NCI-H128 (cell line): Measurements from ENCODE around the gene POFUT1.
"Not testable (repeated sequence)": the region's sequence is repeated elsewhere in the genome, so short reads cannot be mapped to it uniquely, and the experiment has no call there.

Source experiments
- DNase-seq: peaks from one replicate; lab custom pipeline; 2025; ENCODE audit not compliant: unreplicated experiment; lab: John Stamatoyannopoulos, UW

The POFUT1 gene

GRCh38 chr20:32232326-32232886, 24.7 kb downstream of the POFUT1 start:
- no peak for DNase-seq

GRCh38 chr20:32233286-32233685, 25.6 kb downstream of the POFUT1 start:
- no peak for DNase-seq

- no peak for DNase-seq
These were observed 26.6 kb downstream of the POFUT1 start for GRCh38 chr20:32234135-32234808.

GRCh38 chr20:32235331-32236047, 27.8 kb downstream of the POFUT1 start:
- DNase-seq: no peak

DNA sequence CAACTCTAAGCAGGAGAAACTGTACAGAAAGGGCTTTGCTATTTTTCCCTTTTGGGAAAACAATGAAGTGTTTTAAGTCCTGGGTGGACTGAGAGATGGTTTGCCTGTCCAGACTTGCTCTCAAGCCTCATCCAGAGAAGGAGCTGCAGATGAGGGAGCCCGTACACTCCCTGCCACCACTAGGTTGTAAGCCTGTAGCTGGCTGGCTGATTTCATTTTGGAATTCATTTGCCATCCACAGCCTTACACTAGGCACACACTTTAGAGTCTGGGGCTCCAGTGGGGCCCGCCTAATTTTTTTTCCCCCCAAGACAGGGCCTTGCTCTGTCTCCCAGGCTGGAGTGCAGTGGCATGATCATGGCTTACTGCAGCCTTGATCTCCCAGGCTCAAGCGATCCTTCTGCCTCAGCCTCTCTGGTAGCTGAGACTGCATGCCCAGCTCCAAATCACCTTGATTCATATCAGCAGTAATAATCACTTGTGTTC, 28.4 kb downstream of the POFUT1 start:
- no peak for DNase-seq

DNA sequence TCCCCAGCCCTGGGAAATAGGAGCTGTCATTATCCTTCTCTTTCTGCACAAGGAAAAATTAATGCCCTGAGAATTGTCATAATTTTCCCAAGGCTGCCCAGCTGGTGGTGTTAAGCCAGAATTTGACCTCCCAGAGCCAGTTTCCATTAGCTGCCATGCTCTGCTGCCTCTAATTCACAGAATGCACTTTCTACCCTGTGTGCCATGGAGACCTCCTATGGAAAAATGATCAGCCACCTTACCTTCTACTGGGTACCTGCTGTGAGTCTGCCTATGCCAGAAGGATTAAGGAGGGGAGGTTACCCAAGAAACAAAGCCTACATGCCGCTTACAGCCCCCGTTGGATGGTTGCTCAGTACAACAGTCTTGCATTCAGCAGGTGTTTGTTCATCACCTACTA, 29.1 kb downstream of the POFUT1 start:
- no peak for DNase-seq

DNA sequence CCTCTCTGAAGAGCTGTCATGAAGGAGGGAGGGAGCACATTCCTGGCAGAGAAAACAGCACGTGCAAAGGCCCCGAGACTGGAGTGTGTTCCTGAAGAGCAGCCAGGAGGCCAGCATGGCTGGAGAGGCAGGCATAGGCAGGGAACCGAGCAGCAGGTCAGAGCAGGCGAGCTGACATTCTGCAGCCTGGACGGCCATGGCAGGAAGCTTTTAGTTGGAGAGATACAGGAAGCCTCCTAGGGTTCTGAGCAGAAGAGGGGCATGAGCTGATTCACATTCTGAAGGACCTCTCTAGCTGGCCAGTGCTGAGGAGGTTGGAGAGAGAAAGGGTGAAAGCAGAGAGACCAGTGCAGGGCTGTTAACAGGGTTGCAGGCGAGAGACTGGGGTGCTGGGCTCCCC, 29.7 kb downstream of the POFUT1 start:
- DNase-seq: no peak

DNA sequence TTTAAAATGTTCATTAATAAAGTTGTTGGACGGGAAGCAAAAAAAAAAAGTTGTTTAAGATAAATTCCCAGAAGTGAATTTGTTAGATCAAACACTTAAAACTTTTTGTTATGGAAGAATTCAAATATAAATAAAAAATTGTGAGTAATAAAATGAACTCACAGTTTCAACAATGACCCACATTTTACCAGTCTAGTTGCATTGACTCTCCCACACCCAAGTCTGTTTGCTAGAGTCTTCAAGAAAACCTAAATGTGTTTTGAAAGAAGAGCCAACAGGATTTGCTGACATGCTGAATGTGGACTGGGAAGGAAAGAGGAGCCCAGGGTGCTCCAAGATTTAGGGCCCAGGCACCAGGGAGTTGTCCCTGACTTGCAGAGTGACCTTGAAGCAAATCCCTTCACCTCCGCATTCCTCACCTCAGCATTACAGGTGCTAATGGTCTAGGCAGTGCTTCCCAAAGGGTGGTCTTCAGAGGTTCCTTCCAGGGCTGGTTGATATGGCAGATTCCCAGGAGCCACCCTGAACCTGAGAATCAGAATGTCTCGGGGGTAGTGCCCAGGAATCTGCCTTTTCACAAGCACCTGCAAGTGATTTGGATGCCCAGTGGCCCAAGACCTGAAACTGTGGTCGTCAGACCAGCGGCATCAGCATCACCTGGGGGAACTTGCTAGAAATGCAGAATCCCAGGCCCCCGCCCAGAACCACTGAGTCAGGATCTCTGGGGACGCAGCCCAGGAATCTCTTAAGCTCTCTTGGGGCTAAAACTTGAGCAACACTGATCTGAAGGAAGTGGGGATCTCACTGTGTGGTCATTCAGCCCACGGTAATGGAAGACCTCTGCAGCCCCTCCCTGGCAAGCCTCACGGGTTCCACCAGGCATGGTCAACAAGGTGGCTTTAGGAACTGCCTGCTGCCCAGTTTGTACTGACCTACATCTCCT, 31.1 kb downstream of the POFUT1 start:
- DNase-seq: no peak

- DNase-seq: no peak
These were observed 32.5 kb downstream of the POFUT1 start for GRCh38 chr20:32240205-32240604.

DNA sequence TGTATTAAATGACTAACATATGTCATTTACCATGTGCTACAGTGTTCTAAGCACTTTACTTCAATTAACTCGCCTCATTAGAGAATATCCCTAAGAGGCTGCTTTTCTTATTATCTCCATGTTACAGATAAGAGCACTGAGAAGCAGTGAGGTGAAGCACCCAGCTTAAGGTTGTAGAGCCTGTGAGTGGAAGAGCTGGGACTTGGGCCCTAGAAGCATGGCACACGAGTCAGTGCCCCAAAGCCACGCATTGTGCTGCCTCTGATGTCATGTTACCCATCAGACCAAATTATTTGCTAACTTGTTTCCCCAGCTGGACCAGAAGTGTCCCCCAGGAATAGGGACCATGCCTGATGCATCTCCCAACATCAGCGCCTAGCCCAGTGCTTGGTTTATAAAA, 34.1 kb downstream of the POFUT1 start:
- no peak for DNase-seq

- no peak for DNase-seq
These were observed 36.6 kb downstream of the POFUT1 start for GRCh38 chr20:32244150-32244823.

DNA sequence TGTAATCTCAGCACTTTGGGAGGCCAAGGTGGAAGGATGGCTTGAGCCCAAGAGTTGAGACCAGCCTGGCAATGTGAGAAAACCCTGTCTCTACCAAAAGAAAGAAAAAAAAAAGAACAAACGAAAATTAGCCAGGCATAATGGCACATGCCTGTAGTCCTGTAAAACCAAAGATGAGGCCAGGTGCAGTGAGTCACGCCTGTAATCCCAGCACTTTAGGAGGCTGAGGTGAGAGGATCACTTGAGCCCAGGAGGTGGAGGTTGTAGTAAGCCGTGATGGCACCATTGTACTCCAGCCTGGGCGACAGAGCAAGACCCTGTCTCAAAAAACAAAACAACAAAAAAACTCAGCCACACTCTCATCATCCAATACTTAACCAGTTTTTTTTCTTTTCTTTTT, 37.3 kb downstream of the POFUT1 start:
- DNase-seq: no peak

DNA sequence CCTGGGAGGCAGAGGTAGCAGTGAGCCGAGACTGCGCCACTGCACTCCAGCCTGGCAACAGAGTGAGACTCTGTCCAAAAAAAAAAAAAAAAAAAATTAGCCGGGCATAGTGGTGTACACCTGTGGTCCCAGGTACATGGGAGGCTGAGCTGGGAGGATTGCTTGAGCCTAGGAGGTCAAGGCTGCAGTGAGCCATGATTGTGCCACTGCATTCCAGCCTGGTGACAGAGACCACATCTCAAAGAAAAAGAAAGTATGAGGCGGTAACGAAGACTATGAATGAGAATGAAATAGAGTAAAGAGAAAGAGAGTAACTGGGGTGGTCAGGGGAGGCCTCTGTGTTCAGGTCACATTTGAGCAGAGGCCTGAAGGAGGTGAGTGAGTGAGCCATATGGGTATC, 38.5 kb downstream of the POFUT1 start:
- not testable (repeated sequence) for DNase-seq

- no peak for DNase-seq
These were observed 40.4 kb downstream of the POFUT1 start for GRCh38 chr20:32248043-32248442.

DNA sequence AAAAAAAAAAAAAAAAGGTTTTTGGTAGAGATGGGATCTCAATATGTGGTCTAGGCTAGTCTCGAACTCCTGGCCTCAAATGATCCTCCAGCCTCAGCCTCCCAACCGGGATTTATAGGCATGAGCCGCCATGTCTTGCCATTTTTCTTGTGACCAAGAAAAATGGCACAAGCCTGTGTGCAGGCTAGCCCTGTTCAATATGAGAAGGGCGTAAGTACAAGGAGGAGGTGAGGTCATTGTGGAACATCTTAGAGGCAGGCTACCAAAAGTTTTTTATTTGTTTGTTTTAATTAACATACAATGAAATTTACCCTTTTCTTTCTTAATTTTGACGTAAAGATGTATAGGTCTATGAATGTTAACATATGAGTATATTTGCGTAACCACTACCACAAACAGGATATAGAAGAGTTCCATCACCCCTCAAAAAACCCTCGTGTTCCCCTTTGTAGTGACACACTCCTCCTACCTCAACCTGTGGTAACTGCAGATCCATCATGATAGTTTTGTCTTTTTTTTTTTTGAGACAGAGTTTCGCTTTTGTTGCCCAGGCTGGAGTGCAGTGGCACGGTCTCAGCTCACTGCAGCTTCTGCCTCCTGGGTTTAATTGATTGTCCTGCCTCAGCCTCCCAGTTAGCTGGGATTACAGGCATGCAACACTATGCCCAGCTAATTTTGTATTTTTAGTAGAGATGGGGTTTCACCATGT, 41.5 kb downstream of the POFUT1 start:
- DNase-seq: no peak

DNA sequence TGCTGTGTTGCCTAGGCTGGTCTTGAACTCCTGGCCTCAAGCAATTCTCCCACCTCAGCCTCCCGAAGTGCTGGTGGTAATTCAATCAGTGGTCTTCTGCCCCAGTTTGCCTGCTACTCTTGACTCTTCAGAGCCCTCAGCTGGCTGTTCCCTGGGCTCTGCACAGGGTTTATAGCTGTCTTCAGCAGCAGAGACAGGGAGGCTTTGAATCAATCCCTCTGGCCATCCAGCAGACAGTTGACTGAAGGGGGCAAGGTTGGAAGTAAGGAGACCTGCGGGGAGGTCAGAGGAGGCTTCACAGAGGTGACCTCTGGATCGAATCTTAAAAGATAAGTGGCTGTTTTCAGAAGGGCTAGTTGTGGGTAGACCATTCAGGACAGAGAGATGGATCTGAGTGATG, 43.8 kb downstream of the POFUT1 start:
- no peak for DNase-seq

DNA sequence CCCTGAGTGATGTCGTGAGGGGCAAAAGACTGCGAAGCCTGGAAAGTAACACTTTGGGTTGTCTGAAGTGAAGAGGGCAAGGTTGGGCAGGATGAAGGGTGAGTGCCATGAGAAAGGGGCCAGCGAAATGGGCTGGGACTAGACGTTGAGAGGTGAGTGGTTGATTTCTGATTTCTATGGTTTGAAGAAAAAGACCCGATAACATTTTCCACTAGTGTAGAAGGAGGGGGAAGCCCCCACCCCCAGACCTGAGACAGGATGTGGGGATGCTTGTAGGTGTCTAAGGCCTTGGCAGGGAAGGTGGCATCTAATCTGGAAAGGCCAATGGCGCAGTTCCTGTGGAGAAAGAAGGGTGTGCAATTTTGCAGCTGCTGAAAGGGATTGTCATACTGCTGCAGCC, 44.5 kb downstream of the POFUT1 start:
- DNase-seq: no peak

DNA sequence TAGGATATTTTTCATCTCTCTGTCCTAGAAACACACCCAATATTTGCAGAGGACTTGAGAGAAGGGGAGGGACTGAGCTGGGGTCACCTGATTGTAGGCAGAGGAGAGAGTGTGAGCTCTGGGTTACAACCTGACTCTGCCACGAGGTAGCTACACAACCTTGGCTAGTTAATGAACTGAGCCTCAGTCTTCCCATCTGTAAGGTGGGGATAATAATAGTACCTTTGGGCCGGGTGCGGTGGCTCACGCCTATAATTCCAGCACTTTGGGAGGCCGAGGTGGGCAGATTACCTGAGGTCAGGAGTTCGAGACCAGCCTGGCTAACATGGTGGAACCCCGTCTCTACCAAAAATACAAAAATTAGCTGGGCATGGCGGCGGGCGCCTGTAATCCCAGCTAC, 53.3 kb downstream of the POFUT1 start:
- not testable (repeated sequence) for DNase-seq

GRCh38 chr20:32261644-32262043, 54.0 kb downstream of the POFUT1 start:
- no peak for DNase-seq

DNA sequence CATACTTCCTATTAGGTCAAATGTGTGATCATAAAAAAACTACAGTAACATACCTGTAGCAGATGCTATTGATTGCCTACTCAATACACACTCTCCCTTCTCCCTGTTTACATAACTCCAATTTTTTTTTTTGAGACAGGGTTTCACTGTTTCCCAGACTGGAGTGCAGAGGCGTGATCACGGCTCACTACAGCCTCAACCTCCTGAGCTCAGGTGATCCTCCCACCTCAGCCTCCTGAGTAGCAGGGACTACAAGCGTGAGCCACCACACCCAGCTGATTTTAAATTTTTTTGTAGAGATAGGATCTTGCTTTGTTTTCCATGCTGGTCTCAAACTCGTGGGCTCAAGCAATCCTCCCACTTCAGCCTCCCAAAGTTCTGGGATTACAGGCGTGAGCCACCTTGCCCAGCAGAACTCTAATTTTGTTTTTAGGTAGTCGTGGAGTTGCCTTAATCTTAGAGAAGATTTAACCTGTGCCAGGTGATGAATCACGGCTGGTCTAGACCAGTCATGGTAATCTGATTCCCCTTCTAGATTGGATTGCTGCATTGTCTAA, 55.8 kb downstream of the POFUT1 start:
- no peak for DNase-seq
